Natural killer cell treated with Interleukin-12 subunit alpha and Interleukin-12 subunit beta and Interleukin-15 and Interleukin-18, amount 100 ng/mL, for 72 hours (primary cell): Measurements from ENCODE around the gene ZNF688. TPM values are rescaled to one million over a fixed set of nuclear protein-coding genes. Genes with fewer than 3 reads are reported as not detected.
"Not testable (repeated sequence)": the region's sequence is repeated elsewhere in the genome, so short reads cannot be mapped to it uniquely, and the experiment has no call there.

ENCODE experiments used
- ATAC-seq, 2 donors: fragments of 150-1000 bp; cut with Tn5 transposase in 1 of 2; sonication (Bioruptor Pico), chemical (Tn5 transposase) in 1 of 2; 2 replicates each; pipeline ENCODE4 v1.10.0; 2021
- DNase-seq: peaks from one replicate; pipeline ENCODE4 v3.0.0; 2022; ENCODE audit warnings: low spot score
- H3K27ac Mint-ChIP-seq, 2 donors: 1 replicate in 1 of 2; 2 replicates in 1 of 2; pipeline ENCODE4 v1.8.0; 2022; ENCODE audit warnings: mixed read lengths in 2 of 2, mild to moderate bottlenecking in 1 of 2, moderate library complexity in 1 of 2
- H3K27me3 Mint-ChIP-seq, 2 donors: 1 replicate in 1 of 2; 2 replicates in 1 of 2; pipeline ENCODE4 v1.8.0; 2022; ENCODE audit warnings: mixed read lengths in 2 of 2
- H3K36me3 Mint-ChIP-seq: one replicate; pipeline ENCODE4 v1.8.0; 2022; ENCODE audit warnings: mixed read lengths
- H3K4me1 Mint-ChIP-seq, 2 donors: 1 replicate in 1 of 2; 2 replicates in 1 of 2; pipeline ENCODE4 v1.8.0; 2022; ENCODE audit warnings: low read depth in 2 of 2, mixed read lengths in 2 of 2, mild to moderate bottlenecking in 1 of 2
- H3K4me3 Mint-ChIP-seq: one replicate; pipeline ENCODE4 v1.8.0; 2022; ENCODE audit warnings: mixed read lengths
- H3K9me3 Mint-ChIP-seq: 2 replicates; pipeline ENCODE4 v1.8.0; 2022; ENCODE audit warnings: mixed read lengths
- total RNA-seq, 2 donors: library from RNA; stranded (reverse); gene quantifications; one replicate each; pipeline ENCODE4 v1.2.3, GENCODE V29; 2022

ZNF688 gene
- total RNA-seq, 2 donors from 2014 or later = 8.3 to 8.9 TPM

- H3K27ac Mint-ChIP-seq, H3K4me3 Mint-ChIP-seq, ATAC-seq, H3K9me3 Mint-ChIP-seq, H3K27me3 Mint-ChIP-seq, H3K36me3 Mint-ChIP-seq, DNase-seq: not testable (repeated sequence)
- H3K4me1 Mint-ChIP-seq = peaks cover 13 to 14% of the 10 kb centered on the region in 2 donors
Measured at GRCh38 chr16:30539986-30540526, 31.5 kb downstream of the ZNF688 start.

GRCh38 chr16:30539000-30539964 is 32.2 kb downstream of the ZNF688 start:
- Mint-ChIP-seq H3K9me3 (no peaks in the 10 kb centered on the region), H3K27ac (peak overlapping the region in 1 of 2 donors; percentile 13), H3K4me1 (peaks cover 16% of the 10 kb centered on the region in 2 donors), H3K4me3 (no peak overlapping the region), H3K27me3 (no peaks in the 10 kb centered on the region), H3K36me3 (no peaks in the 10 kb centered on the region)
- no peak for DNase-seq
- ATAC-seq = no peak

GRCh38 chr16:30536391-30537024 is 35.0 kb downstream of the ZNF688 start:
- DNase-seq, H3K36me3 Mint-ChIP-seq, H3K27me3 Mint-ChIP-seq, H3K9me3 Mint-ChIP-seq, ATAC-seq: not testable (repeated sequence)
- H3K27ac Mint-ChIP-seq = peak overlapping the region; percentile 94 to 96
- peak overlapping the region; percentile 97 for H3K4me3 Mint-ChIP-seq
- peaks cover 20% of the 10 kb centered on the region in 2 donors for H3K4me1 Mint-ChIP-seq

GRCh38 chr16:30535777-30536190 is 35.7 kb downstream of the ZNF688 start:
- DNase-seq (peak; percentile 71), ATAC-seq (peak; percentile 72 to 73)
- Mint-ChIP-seq H3K27ac (peak overlapping the region; percentile 94 to 96), H3K4me3 (peak overlapping the region; percentile 97), H3K9me3 (no peaks in the 10 kb centered on the region), H3K4me1 (peaks cover 20 to 24% of the 10 kb centered on the region in 2 donors), H3K27me3 (no peaks in the 10 kb centered on the region), H3K36me3 (no peaks in the 10 kb centered on the region)

GRCh38 chr16:30535106-30535776 is 36.3 kb downstream of the ZNF688 start:
- ATAC-seq (peak; percentile 1 to 5), DNase-seq (no peak)
- Mint-ChIP-seq H3K4me3 (peak overlapping the region; percentile 97), H3K27me3 (no peaks in the 10 kb centered on the region), H3K4me1 (peaks cover 23 to 30% of the 10 kb centered on the region in 2 donors), H3K9me3 (no peaks in the 10 kb centered on the region), H3K36me3 (no peaks in the 10 kb centered on the region), H3K27ac (peak overlapping the region; percentile 94 to 96)

- peak within 1 kb of the TSS; percentile 94 to 96 for H3K27ac Mint-ChIP-seq
- H3K36me3 Mint-ChIP-seq = no peaks in the 10 kb centered on the region
- DNase-seq (peak; percentile 89), ATAC-seq (peak; percentile 85 to 91)
- no peaks in the 10 kb centered on the region for H3K27me3 Mint-ChIP-seq
- H3K4me1 Mint-ChIP-seq = peaks cover 24 to 32% of the 10 kb centered on the region in 2 donors
- no peaks in the 10 kb centered on the region for H3K9me3 Mint-ChIP-seq
- H3K4me3 Mint-ChIP-seq = peak within 1 kb of the TSS; percentile 97
Measured at GRCh38 chr16:30534368-30535105, 37.0 kb downstream of the ZNF688 start, which contains the start of gene ZNF747. TSS of gene ZNF747 (minus strand) at chr16:30534858. CDS start at chr16:30534679, 179 bp downstream.

GRCh38 chr16:30533748-30534367 is 37.7 kb downstream of the ZNF688 start:
- H3K27me3 Mint-ChIP-seq = no peaks in the 10 kb centered on the region
- no peaks in the 10 kb centered on the region for H3K36me3 Mint-ChIP-seq
- peaks cover 24 to 32% of the 10 kb centered on the region in 2 donors for H3K4me1 Mint-ChIP-seq
- ATAC-seq (peak; percentile 1 to 14), DNase-seq (no peak)
- H3K4me3 Mint-ChIP-seq = peak overlapping the region; percentile 97
- H3K9me3 Mint-ChIP-seq = no peaks in the 10 kb centered on the region
- H3K27ac Mint-ChIP-seq = peak overlapping the region; percentile 94 to 96

GRCh38 chr16:30533146-30533522 is 38.4 kb downstream of the ZNF688 start:
- ATAC-seq = no peak
- Mint-ChIP-seq H3K27me3 (no peaks in the 10 kb centered on the region), H3K36me3 (no peaks in the 10 kb centered on the region), H3K9me3 (no peaks in the 10 kb centered on the region), H3K4me3 (peak overlapping the region; percentile 97), H3K4me1 (peaks cover 24 to 35% of the 10 kb centered on the region in 2 donors), H3K27ac (peak overlapping the region; percentile 94 to 96)
- DNase-seq = no peak

GRCh38 chr16:30532285-30533145 is 39.0 kb downstream of the ZNF688 start:
- peak overlapping the region; percentile 94 to 96 for H3K27ac Mint-ChIP-seq
- no peaks in the 10 kb centered on the region for H3K27me3 Mint-ChIP-seq
- DNase-seq (no peak), ATAC-seq (no peak)
- peak overlapping the region; percentile 97 for H3K4me3 Mint-ChIP-seq
- no peaks in the 10 kb centered on the region for H3K9me3 Mint-ChIP-seq
- peaks cover 30 to 41% of the 10 kb centered on the region in 2 donors for H3K4me1 Mint-ChIP-seq
- H3K36me3 Mint-ChIP-seq = no peaks in the 10 kb centered on the region

GRCh38 chr16:30530163-30531037 is 41.1 kb downstream of the ZNF688 start:
- Mint-ChIP-seq H3K27ac (peak overlapping the region; percentile 71 to 91), H3K36me3 (no peaks in the 10 kb centered on the region), H3K27me3 (no peaks in the 10 kb centered on the region), H3K4me3 (peak overlapping the region; percentile 45), H3K9me3 (no peaks in the 10 kb centered on the region), H3K4me1 (peaks cover 23 to 36% of the 10 kb centered on the region in 2 donors)
- DNase-seq (no peak), ATAC-seq (no peak)

- Mint-ChIP-seq H3K27me3 (no peaks in the 10 kb centered on the region), H3K4me3 (no peak overlapping the region), H3K27ac (peak overlapping the region; percentile 26 to 91), H3K9me3 (no peaks in the 10 kb centered on the region), H3K4me1 (peaks cover 17 to 35% of the 10 kb centered on the region in 2 donors), H3K36me3 (no peaks in the 10 kb centered on the region)
- DNase-seq (no peak), ATAC-seq (no peak)
Measured at GRCh38 chr16:30528799-30529457, 42.6 kb downstream of the ZNF688 start.
